ENCODE results near the gene CAND1.
"Not testable (repeated sequence)": the region's sequence is repeated elsewhere in the genome, so short reads cannot be mapped to it uniquely, and the experiment has no call there.

CAND1 gene

GRCh38 chr12:67339530-67339929 is 70.4 kb downstream of the CAND1 start:
- H3K4me3 ChIP-seq (ENCODE audit: low read length), result no peak overlapping the region
- no peak for TF ChIP-seq ZNF274 (IDR thresholded peaks at IDR 0.05; ENCODE audit: low read depth, low read length)

GRCh38 chr12:67341086-67341485 is 71.9 kb downstream of the CAND1 start:
- H3K4me3 ChIP-seq (ENCODE audit: low read length), result not testable (repeated sequence)

- TF ChIP-seq ZNF274 (IDR thresholded peaks at IDR 0.05; ENCODE audit: low read depth, low read length), result no peak
- no peak overlapping the region for H3K4me3 ChIP-seq (ENCODE audit: low read length)
These were observed 76.0 kb downstream of the CAND1 start for GRCh38 chr12:67344979-67345710.

- TF ChIP-seq ZNF274 (IDR thresholded peaks at IDR 0.05; ENCODE audit: low read depth, low read length), result no peak
- H3K4me3 ChIP-seq (ENCODE audit: low read length), result no peak overlapping the region
These were observed 79.5 kb downstream of the CAND1 start for GRCh38 chr12:67348683-67349082.

GRCh38 chr12:67352682-67353081 is 83.5 kb downstream of the CAND1 start:
- no peak for TF ChIP-seq ZNF274 (IDR thresholded peaks at IDR 0.05; ENCODE audit: low read depth, low read length)

GRCh38 chr12:67354322-67354721 is 85.2 kb downstream of the CAND1 start:
- no peak overlapping the region for H3K4me3 ChIP-seq (ENCODE audit: low read length)
- no peak for TF ChIP-seq ZNF274 (IDR thresholded peaks at IDR 0.05; ENCODE audit: low read depth, low read length)

More at GRCh38 chr12:67352682-67353081, 83.5 kb downstream of the CAND1 start:
- H3K4me3 ChIP-seq (ENCODE audit: low read length), result no peak overlapping the region

GRCh38 chr12:67354966-67355365 is 85.8 kb downstream of the CAND1 start:
- no peak for TF ChIP-seq ZNF274 (IDR thresholded peaks at IDR 0.05; ENCODE audit: low read depth, low read length)
- H3K4me3 ChIP-seq (ENCODE audit: low read length), result no peak overlapping the region

- no peak for TF ChIP-seq ZNF274 (IDR thresholded peaks at IDR 0.05; ENCODE audit: low read depth, low read length)
- H3K4me3 ChIP-seq (ENCODE audit: low read length), result no peak overlapping the region
These were observed 86.5 kb downstream of the CAND1 start for GRCh38 chr12:67355428-67356379.

- no peak overlapping the region for H3K4me3 ChIP-seq (ENCODE audit: low read length)
- TF ChIP-seq ZNF274 (IDR thresholded peaks at IDR 0.05; ENCODE audit: low read depth, low read length), result no peak
These were observed 87.2 kb downstream of the CAND1 start for GRCh38 chr12:67356380-67356774.

- TF ChIP-seq ZNF274 (IDR thresholded peaks at IDR 0.05; ENCODE audit: low read depth, low read length), result no peak
These were observed 88.4 kb downstream of the CAND1 start for GRCh38 chr12:67357376-67358125.

GRCh38 chr12:67358781-67359338 is 89.7 kb downstream of the CAND1 start:
- TF ChIP-seq ZNF274 (IDR thresholded peaks at IDR 0.05; ENCODE audit: low read depth, low read length), result no peak
- no peak overlapping the region for H3K4me3 ChIP-seq (ENCODE audit: low read length)

More at GRCh38 chr12:67357376-67358125, 88.4 kb downstream of the CAND1 start:
- H3K4me3 ChIP-seq (ENCODE audit: low read length), result no peak overlapping the region

- TF ChIP-seq ZNF274 (IDR thresholded peaks at IDR 0.05; ENCODE audit: low read depth, low read length), result no peak
These were observed 93.4 kb downstream of the CAND1 start for GRCh38 chr12:67362526-67362925.

GRCh38 chr12:67364228-67364627 is 95.1 kb downstream of the CAND1 start:
- no peak for TF ChIP-seq ZNF274 (IDR thresholded peaks at IDR 0.05; ENCODE audit: low read depth, low read length)
- H3K4me3 ChIP-seq (ENCODE audit: low read length), result no peak overlapping the region

More at GRCh38 chr12:67362526-67362925, 93.4 kb downstream of the CAND1 start:
- H3K4me3 ChIP-seq (ENCODE audit: low read length), result no peak overlapping the region

GRCh38 chr12:67365131-67365530 is 96.0 kb downstream of the CAND1 start:
- H3K4me3 ChIP-seq (ENCODE audit: low read length), result no peak overlapping the region
- no peak for TF ChIP-seq ZNF274 (IDR thresholded peaks at IDR 0.05; ENCODE audit: low read depth, low read length)

All from GM08714 (cell line).